GM19099 (cell line): ENCODE measurements around the gene MYO5B.

ENCODE experiments used
- POLR2A ChIP-seq: IDR thresholded peaks from 3 replicates; pipeline ENCODE4 v1.6.1; 2011; ENCODE audit warnings: low read depth; ENCODE audit not compliant: insufficient read length; ENCODE audit errors: extremely low read depth

MYO5B gene

DNA sequence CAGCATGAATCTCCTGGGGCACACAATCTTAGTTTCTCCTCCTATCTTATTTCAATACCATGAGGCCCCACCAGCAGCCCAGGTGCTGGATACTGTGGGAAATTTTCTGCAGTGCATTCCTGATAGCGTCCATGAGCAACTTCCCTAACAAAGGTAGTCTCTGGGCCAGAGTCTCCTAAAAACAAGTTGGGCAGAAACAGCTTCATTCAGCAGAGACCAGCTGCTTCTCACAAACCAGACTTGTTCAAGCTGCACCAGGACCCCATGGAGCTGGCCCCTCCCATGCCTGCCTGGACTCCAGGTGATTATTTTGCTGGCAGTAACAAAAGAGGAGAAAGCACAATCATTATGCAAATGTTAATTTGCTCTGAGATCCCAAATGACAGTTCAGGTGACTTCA, 31.4 kb downstream of the MYO5B start:
- TF ChIP-seq POLR2A, result no peak

DNA sequence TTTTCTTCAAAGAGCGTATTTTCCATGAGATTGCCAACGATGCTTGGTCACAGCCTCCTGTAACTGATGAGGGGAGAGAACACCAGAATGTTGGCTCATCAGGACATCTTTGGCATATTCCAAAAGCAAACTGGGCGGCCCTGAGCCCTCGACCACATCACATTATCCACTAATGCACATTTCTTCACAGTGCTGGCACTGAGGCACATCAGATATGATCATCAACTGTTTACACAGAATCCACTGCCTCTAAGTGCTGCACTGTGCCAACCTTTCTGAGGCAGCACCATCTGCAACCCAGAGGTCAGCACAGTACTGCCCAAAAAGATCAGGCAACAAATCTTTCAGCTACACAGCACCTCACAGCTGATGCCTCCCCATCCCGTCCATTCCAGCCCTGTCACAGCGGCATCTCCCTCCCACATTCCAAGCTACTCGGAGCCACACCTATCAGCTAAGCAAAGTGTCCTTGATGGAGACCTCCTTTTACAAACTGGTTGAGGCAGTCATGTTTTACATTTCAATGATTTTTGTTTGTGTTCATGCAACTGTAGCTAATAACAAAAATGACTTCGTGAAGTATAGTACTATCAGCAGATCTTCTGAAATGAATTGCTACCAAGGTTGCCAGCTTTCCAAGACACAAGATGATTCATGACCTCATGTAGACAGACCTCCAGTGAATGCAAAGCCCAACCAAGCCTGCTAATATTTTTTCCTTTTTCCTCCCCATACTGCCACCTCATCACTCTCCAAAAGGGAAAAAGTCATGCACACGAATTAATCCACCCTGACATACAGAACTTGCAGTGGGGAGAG, 32.3 kb downstream of the MYO5B start:
- TF ChIP-seq POLR2A, result no peak

DNA sequence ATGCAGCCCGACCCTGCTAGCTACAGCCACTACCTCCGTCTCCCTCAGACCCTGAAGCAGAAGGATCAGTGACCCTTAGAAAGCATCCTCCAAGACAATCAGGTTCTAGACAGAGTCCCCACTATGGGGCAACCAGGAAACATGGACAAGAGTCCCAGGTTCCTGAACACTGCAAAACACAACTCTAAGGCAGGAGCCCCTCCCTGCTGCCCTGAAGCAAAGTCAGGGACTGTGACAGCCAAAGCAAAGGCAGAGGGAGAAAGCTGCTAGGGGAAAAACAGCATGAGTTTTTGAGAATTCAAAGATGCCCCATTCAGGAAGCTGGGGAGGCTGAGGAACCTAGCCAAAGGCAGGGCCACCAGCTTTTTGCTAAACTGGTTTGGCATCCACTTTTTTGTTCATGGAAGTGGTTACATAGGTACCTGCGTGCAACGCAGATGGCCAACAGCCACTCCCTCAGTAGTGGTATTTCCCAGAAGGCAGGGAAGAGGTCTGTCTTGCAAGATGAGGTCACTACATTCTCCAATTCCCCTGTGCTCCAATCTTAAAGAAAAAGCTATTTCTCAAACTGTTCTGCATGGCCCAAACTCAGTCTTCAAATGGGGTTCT, 33.2 kb downstream of the MYO5B start:
- TF ChIP-seq POLR2A, result no peak

DNA sequence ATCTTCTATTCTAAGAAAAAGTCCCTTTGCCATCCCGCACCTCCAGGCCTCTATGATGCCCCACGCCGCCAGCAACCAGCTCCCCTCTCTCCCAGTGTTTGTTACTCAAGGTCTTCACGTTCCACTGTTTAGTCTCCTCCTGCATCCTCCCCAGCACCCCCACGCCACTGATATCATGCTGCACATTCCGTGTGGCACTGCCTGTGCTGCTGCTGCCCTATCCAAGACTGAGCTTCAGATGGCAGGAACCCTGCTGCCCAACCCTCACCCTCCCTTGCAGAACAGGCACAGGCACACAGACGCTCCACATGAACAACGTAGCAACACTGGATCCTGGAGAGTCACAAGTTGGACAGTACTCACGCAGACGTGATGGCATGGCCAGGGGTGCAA, 35.3 kb downstream of the MYO5B start:
- TF ChIP-seq POLR2A, result no peak

DNA sequence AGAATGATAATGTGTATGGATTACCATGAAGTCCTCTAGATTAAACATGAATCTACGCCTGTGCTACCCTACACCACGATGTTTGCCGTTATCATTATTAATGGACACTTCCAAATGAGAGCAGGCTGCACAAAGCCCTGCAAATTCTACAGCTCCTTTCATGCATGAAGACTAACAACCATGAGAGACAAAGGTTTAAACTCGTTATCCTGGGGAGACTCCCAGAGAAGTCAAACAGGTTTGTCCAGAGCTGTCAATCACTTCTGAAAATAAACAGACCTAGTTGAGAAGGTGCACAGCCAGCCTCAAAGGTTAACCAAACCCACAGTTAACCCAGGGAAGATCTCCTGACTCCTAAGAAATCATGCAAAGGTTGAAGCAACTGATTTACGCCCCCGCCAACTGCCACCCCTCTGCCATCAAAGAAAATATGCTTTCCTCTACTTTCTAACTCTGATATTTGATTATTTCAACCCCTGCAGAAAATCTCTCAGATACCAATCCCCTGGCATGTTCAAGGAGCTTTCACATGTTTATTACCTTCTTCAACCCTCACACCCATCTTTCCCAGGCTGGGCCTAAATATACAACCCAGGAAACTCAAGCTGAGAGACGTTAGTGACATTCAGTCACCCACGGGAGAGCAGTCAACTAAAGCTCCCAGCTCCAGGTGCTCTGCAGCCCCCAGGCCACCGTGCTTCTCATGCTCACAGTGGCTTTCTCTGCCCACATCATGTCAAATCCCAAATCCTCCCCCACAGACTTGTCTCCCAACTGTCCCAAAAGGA, 35.9 kb downstream of the MYO5B start:
- TF ChIP-seq POLR2A, result no peak

DNA sequence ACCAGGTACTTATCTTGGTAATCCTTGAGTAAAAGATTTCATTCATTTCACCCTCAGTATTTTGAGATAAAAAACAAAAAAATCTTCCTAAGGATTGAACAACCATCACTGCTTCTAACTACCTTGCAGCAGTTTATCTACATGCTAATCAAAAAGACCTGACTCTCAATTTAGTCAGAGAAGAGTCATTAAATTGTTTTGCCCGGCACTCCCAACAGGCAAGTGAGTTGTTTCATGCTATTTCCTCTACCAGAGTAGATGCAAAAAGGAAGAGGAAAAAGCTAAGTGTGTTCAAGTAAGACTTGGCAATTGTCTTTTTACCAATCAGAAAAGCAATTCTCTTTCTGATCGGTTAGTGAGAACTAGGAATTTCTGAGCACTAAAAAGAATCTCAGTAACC, 39.5 kb downstream of the MYO5B start:
- no peak for TF ChIP-seq POLR2A

DNA sequence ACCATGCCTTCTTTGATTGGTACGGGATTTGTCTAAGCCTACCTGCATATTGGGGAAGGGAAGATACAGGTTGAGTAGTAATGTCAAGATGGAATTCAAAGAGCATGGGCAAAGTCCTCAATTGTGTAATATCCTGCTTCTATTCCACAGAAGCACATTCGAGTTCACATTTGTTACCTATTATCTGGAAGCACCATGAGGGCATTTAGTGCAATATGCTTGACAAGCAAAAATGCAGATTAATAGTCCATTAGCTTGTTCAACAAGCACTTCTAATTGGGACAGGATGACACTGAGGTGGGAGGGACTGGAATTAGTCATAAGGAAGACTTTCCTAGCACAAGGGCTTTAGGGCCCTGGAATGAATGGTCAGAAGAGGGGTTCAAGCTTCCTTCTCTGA, 40.5 kb downstream of the MYO5B start:
- no peak for TF ChIP-seq POLR2A

DNA sequence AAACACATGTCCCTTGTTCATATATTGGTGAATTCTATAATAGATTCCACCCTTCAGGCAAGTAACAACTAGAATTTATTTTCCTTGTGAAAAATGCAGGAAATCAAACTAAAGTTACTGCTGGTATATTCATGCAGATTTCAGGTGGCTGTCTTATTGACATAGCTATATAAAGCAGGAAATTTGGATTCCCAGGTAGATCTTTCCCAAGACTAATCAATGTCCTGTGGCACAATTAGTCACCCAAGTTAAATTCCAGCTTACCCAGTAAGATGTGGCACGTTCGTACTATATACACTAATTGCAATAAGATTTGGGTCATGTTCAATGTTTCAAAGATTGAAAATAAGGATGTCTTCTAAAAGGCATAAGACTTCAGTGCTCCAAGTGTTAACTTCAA, 42.0 kb downstream of the MYO5B start:
- TF ChIP-seq POLR2A, result no peak

DNA sequence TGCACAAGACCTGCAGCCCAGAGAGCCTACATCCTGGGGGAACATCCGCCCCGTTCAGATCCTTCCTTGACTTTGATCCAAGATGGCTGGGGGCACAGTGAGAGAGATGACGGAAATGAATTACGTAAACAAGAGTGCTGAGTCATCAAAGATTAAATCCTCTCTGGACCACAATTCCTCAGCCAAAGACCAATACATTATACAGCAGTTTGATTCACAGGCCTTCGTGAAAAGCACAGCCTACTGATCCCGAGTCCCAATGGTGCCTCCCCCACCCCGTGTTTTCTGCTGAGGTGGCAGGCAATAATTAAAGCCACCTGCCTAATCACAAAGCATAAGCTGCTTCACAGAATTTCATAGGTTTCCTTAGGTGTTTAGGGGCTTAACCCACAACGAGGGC, 43.0 kb downstream of the MYO5B start:
- no peak for TF ChIP-seq POLR2A

DNA sequence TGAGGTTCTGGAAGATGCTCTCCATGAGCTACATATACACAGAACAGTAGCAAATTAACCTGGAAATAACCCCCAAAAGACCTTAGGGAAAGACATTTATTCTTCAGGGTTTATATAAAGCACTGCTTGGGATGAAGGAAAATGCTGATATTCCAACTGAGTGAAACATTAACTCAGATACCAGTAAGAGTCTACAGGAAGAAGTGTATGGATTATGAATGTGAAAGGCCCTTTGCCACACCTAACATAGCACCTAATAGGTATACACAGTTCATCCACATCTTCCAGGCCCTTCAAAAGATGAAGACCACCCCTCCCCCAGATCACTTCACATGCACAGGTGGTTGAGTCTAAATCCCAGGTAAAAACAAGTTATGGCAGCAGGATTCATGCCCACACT, 50.4 kb downstream of the MYO5B start:
- TF ChIP-seq POLR2A, result no peak

DNA sequence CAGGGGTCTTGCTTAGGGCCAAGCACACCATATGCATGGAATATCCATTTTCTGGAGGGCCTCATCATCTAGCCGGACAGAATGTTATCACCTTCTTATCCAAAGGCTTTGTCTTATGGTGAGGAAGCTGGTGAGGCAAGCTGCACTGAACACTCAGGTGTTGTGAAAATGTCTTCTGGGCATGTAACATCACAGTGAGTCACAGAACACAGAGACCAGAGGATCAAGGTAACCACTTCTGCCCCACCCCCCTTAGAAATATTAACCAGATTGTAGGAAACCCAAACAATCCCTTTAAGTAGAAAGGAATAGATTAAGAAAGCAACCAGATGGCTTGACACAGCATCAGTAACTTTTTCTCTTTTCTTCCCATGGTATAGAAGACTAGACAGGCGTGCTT, 51.1 kb downstream of the MYO5B start:
- no peak for TF ChIP-seq POLR2A

DNA sequence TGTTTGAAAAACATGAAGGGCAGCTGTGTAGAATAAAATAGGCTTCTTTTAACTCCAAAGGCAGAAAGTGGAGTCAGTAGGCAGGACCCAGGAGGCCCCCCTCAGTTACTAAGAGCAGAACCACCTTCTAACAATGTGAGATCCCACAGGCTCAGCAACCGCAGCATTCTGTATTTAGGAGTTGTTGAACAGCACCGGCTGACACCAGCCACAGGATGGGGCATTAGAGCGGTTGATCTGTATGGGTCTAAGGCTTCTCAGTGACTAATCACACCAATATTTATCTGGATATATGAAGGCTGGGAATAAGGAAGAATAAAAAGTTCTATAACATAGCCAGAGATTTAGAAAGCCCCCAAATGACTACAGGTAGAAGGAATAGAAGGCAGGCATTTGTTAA, 51.7 kb downstream of the MYO5B start:
- no peak for TF ChIP-seq POLR2A

DNA sequence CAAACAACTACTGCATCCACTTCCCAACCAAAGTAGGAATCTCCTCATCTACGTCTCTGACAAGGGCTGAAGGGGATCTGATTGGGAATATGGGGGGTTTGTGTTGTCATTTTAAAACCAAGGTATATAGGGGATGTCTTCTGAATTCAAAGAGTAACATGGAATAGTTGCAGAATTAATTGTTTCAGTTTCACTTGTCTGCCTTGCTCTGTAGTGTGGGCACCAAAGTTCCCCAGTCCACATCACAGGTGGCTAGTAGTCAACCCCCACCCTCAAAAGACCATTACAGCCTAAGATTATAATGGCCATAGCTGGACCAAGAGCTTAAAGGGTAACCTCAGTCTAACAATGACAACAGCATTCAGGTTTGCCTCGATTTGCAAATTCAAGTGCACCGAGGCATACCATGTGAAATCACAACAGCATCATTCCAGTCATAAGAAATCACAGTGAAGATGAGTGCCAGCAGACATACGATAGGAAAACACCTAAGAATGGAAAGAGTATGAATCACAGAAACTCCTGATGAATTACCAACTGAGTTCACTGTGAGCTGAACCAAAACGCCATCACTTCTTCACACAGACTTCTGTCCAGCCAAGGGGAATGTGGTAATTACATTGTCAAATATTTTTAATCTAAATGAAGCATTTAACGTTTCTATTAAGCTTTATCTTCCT, 52.4 kb downstream of the MYO5B start:
- TF ChIP-seq POLR2A, result no peak

DNA sequence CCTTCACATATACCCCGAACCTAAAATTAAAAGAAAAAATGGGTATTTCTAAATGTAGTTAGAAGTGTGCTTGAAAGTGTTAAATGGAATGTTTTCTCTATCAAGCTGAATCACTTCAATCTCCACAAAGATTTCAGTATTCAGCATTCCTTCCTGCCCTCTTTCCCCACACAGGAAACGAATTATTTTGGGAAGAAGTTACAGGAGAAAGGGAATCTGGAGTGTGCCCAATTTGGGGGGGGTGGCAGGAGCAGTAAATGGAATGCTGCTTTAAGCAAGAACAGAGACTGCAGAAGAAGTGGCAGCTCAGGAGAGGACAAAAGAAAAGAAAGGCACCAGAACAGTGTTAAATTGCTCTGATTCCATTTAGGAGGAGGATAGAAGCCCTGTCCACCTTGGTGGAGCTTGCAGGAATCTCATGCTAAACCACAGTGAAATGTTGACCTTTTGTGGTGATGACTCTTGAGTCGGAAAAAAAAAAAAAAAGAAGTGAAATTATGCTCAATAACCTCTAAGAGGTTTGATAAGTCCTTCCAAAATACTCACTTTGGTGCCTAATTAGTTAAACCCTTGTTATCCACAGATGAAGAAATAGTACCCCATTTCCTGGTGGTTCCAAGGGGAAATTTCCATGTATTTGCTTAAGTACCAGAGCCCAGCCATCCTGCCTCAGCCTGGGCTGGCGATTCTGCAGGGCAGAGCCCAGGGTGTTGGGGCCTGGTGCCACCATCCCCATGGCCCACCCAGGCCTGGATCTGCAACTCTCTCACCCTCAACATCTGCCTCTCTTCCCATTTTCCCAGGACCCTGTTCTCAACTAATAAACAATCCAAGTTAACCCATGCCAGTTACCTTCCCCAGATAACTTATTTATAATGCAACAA, 56.5 kb downstream of the MYO5B start:
- TF ChIP-seq POLR2A, result no peak
